Epithelial cell of esophagus (primary cell): Measurements from ENCODE around the gene NGF.

Source experiments
- DNase-seq: peaks from one replicate; pipeline ENCODE4 v3.0.0; 2010; ENCODE audit warnings: low read depth
- H3K4me3 ChIP-seq: 2 replicates; pipeline ENCODE4 v1.5.1; 2011; ENCODE audit warnings: mild to moderate bottlenecking, low read length, control low read depth
- CTCF ChIP-seq: IDR thresholded peaks from 2 replicates; pipeline ENCODE4 v1.5.1; 2011; ENCODE audit warnings: low read depth, mild to moderate bottlenecking, low read length, control low read depth, inconsistent platforms; ENCODE audit not compliant: insufficient read depth; ENCODE audit errors: missing control alignments

Gene NGF

GRCh38 chr1:115293006-115293405, 45.0 kb downstream of the NGF start:
- no peak for DNase-seq
- no peak for TF ChIP-seq CTCF
- no peak overlapping the region for H3K4me3 ChIP-seq

- TF ChIP-seq CTCF: no peak
- no peak overlapping the region for H3K4me3 ChIP-seq
- DNase-seq: no peak
Observed at GRCh38 chr1:115291741-115292140, 46.3 kb downstream of the NGF start.

- H3K4me3 ChIP-seq: no peak overlapping the region
- TF ChIP-seq CTCF: no peak
- no peak for DNase-seq
Observed at GRCh38 chr1:115289940-115290339, 48.1 kb downstream of the NGF start.

- H3K4me3 ChIP-seq: no peak overlapping the region
- TF ChIP-seq CTCF: no peak
- no peak for DNase-seq
Observed at GRCh38 chr1:115288591-115289198, 49.4 kb downstream of the NGF start.

GRCh38 chr1:115286431-115287205, 51.4 kb downstream of the NGF start:
- no peak overlapping the region for H3K4me3 ChIP-seq
- DNase-seq: no peak
- no peak for TF ChIP-seq CTCF

- no peak for DNase-seq
- no peak for TF ChIP-seq CTCF
- no peak overlapping the region for H3K4me3 ChIP-seq
Observed at GRCh38 chr1:115284209-115284608, 53.8 kb downstream of the NGF start.

- TF ChIP-seq CTCF: no peak
- no peak for DNase-seq
Observed at GRCh38 chr1:115283681-115284146, 54.3 kb downstream of the NGF start.

More at GRCh38 chr1:115283681-115284146, 54.3 kb downstream of the NGF start:
- no peak overlapping the region for H3K4me3 ChIP-seq
